GM23248 (cell line): ENCODE data around the gene P2RX3. TPM values are rescaled to one million over a fixed set of nuclear protein-coding genes. Genes with fewer than 3 reads are reported as not detected.
A peak's percentile ranks its signal among the peaks of the same experiment; 100 is the strongest.
"Not testable (repeated sequence)": the region's sequence is repeated elsewhere in the genome, so short reads cannot be mapped to it uniquely, and the experiment has no call there.

Source experiments
- DNase-seq: peaks from one replicate; pipeline ENCODE4 v3.0.0-alpha.2; 2015
- H2AFZ ChIP-seq: fragments of 200-600 bp; sonication (generic); 2 replicates; pipeline ENCODE4 v1.6.1; 2016; ENCODE audit warnings: antibody characterized with exemption
- H3F3A ChIP-seq: fragments of 200-600 bp; sonication (generic); 2 replicates; pipeline ENCODE4 v1.6.1; 2016; ENCODE audit warnings: mild to moderate bottlenecking, antibody characterized with exemption, mixed run types; ENCODE audit not compliant: insufficient read depth
- H3K27ac ChIP-seq: fragments of 200-600 bp; sonication (generic); 2 replicates; pipeline ENCODE4 v1.5.1; 2016; ENCODE audit warnings: mild to moderate bottlenecking
- H3K27me3 ChIP-seq: fragments of 200-600 bp; sonication (generic); replicated peaks from 2 replicates; pipeline ENCODE4 v1.6.1; 2016; ENCODE audit warnings: mild to moderate bottlenecking; ENCODE audit not compliant: insufficient read depth
- H3K36me3 ChIP-seq: fragments of 200-600 bp; sonication (generic); 2 replicates; pipeline ENCODE4 v1.6.1; 2016; ENCODE audit warnings: low read depth, mild to moderate bottlenecking
- H3K4me1 ChIP-seq: fragments of 200-600 bp; sonication (generic); 2 replicates; pipeline ENCODE4 v1.6.1; 2016; ENCODE audit warnings: mild to moderate bottlenecking; ENCODE audit not compliant: insufficient read depth
- H3K4me2 ChIP-seq: fragments of 200-600 bp; sonication (generic); one replicate; pipeline ENCODE4 v1.6.1; 2016; ENCODE audit warnings: mild to moderate bottlenecking; ENCODE audit not compliant: unreplicated experiment
- H3K4me3 ChIP-seq: fragments of 200-600 bp; sonication (generic); 2 replicates; pipeline ENCODE4 v1.5.1; 2016; ENCODE audit warnings: mild to moderate bottlenecking
- H3K79me2 ChIP-seq: fragments of 200-600 bp; sonication (generic); 2 replicates; pipeline ENCODE4 v1.6.1; 2016; ENCODE audit warnings: mild to moderate bottlenecking; ENCODE audit not compliant: insufficient read depth
- H3K9ac ChIP-seq: fragments of 200-600 bp; sonication (generic); 2 replicates; pipeline ENCODE4 v1.6.1; 2016; ENCODE audit warnings: mild to moderate bottlenecking
- H3K9me2 ChIP-seq: fragments of 200-600 bp; sonication (generic); 2 replicates; pipeline ENCODE4 v1.6.1; 2016; ENCODE audit warnings: mixed run types, mild to moderate bottlenecking, moderate library complexity; ENCODE audit not compliant: insufficient read depth
- H3K9me3 ChIP-seq: fragments of 200-600 bp; sonication (generic); one replicate; pipeline ENCODE4 v1.6.1; 2017; ENCODE audit warnings: low read depth
- H4K20me1 ChIP-seq: fragments of 200-600 bp; sonication (generic); 2 replicates; pipeline ENCODE4 v1.6.0; 2016; ENCODE audit not compliant: insufficient read depth
- EZH2 ChIP-seq: fragments of 200-600 bp; sonication (generic); IDR thresholded peaks from 2 replicates; pipeline ENCODE4 v1.6.1; 2018; ENCODE audit warnings: antibody characterized with exemption, mild to moderate bottlenecking; ENCODE audit not compliant: insufficient read depth, poor library complexity, severe bottlenecking
- EZH2phosphoT487 ChIP-seq: fragments of 200-600 bp; sonication (generic); IDR thresholded peaks from 2 replicates; pipeline ENCODE4 v1.6.1; 2018; ENCODE audit warnings: antibody characterized with exemption, moderate library complexity, mild to moderate bottlenecking, low read depth; ENCODE audit not compliant: insufficient read depth
- WGBS, 2 experiments: methylation state at CpG; one replicate each; pipeline ENCODE4 v1.1.6; 2015 to 2017; ENCODE audit warnings: low lambda C conversion rate in 2 of 2, low coverage in 1 of 2; ENCODE audit errors: missing lambda C conversion rate in 2 of 2; 5-methylcytosine and 5-hydroxymethylcytosine counted together
- in situ Hi-C: fragments of 300-500 bp; cut with MboI; formaldehyde crosslinking; loops from 2 replicates; pipeline ENCODE4 v1.15.0; 2020
- polyA plus RNA-seq: library from polyadenylated mRNA; unstranded; fragments of >200 nt; fragmentation: Nextera tagmentation; extraction: Ambion mirVana; gene quantifications from 2 replicates; pipeline ENCODE4 v1.2.1, GENCODE V29; 2016
- total RNA-seq: library from RNA; depleted of rRNA; stranded (reverse); fragments of >200 nt; shearing (Covaris generic); gene quantifications from 2 replicates; pipeline ENCODE4 v1.2.3, GENCODE V29; 2014

P2RX3 gene
- total and polyA plus RNA-seq, 2 experiments from 2014 or later = 0.10 TPM; not detected in 1

DNA sequence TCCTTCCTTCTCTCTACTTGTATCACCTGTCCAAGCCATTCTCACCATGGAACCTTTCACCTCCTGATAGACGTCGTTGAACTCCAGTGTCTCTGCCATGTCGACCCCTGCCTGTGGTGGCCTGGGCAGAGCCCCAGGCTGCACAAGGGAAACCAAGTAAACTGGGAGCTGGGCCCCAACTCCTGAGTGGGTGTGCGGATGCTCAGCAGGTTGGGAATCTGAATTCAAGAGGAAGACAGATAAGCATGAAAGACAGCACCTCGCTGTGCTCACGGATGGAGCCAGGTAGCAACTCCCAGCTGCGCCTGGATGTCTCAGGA lies 3.2 kb upstream of the P2RX3 start:
- in situ Hi-C loops = no loop called here
- Histone ChIP-seq H3K4me3 (peak overlapping the region; percentile 82), H4K20me1 (no peaks in the 10 kb centered on the region), H2AFZ (peak overlapping the region; percentile 85), H3K4me2 (peak overlapping the region; percentile 87), H3K9ac (peak overlapping the region; percentile 93), H3K9me3 (no peaks in the 10 kb centered on the region), H3K36me3 (no peaks in the 10 kb centered on the region; the same call in none of the 2 replicates), H3K27me3 (no peaks in the 10 kb centered on the region), H3K4me1 (peaks cover 14% of the 10 kb centered on the region), H3K79me2 (peaks cover 63% of the 10 kb centered on the region), H3K9me2 (no peaks in the 10 kb centered on the region), H3K27ac (peak overlapping the region; percentile 74), H3F3A (no peaks in the 10 kb centered on the region)
- WGBS, 2 experiments = 2% methylated on average over 7 of the region's 7 CpGs
- no peak for TF ChIP-seq EZH2
- TF ChIP-seq EZH2phosphoT487 = no peak
- DNase-seq = no peak

GRCh38 chr11:57335343-57336110 lies 2.6 kb upstream of the P2RX3 start, which contains the start of gene SSRP1:
Gene SSRP1 (minus strand): TSS chr11:57335892. CDS start chr11:57335121, 771 bp downstream.
- Histone ChIP-seq H3K4me3 (peak within 1 kb of the TSS; percentile 82), H2AFZ (peak within 1 kb of the TSS; percentile 85), H3K27ac (peak within 1 kb of the TSS; percentile 74), H3K79me2 (peaks cover 57% of the 10 kb centered on the region), H3K9me2 (no peaks in the 10 kb centered on the region), H3K4me1 (peaks cover 14% of the 10 kb centered on the region), H3K4me2 (peak within 1 kb of the TSS; percentile 87), H3K9ac (peak within 1 kb of the TSS; percentile 93), H3K27me3 (no peaks in the 10 kb centered on the region), H3K9me3 (no peaks in the 10 kb centered on the region), H3K36me3 (no peaks in the 10 kb centered on the region; the same call in 1 of the 2 replicates), H3F3A (no peaks in the 10 kb centered on the region), H4K20me1 (no peaks in the 10 kb centered on the region)
- no peak for TF ChIP-seq EZH2phosphoT487
- WGBS, 2 experiments = 1% methylated on average over 52 to 60 of the region's 69 CpGs
- in situ Hi-C loops = no loop called here
- DNase-seq = peak; percentile 95

DNA sequence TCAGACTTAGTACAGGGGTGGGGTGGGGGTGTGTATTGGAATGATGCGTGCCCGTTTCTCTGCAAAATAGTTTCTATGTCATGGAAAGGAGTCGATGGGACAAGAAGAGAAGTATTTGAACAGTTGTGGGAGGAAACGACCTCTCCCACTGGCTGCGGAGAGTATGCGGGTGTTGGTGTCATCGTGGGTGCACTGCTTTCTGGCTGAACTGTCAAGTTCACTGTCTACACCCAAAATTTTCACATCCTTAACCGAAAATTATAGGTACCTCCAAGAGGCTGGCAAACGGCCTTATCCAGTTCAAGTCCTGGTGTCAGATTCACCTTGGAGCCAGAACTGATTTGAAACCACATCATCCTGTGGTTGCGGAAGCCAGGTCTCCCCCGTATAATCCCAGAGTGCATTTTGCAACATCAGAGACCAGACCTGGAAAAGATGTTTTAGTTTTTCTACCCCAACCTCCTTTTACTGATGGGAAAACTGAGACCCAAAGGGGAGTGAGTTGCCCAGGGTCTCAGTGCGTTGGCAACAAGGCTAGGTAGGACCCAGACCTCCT lies 2.0 kb upstream of the P2RX3 start:
- 21 to 22% methylated on average over 12 of the region's 12 CpGs for whole genome bisulfite sequencing, 2 experiments
- Histone ChIP-seq H3K4me1 (peaks cover 14% of the 10 kb centered on the region), H3K4me3 (peak overlapping the region; percentile 82), H3K4me2 (peak overlapping the region; percentile 77), H3F3A (no peaks in the 10 kb centered on the region), H3K36me3 (no peaks in the 10 kb centered on the region; the same call in 1 of the 2 replicates), H3K79me2 (peaks cover 51% of the 10 kb centered on the region), H4K20me1 (no peaks in the 10 kb centered on the region), H3K27me3 (no peaks in the 10 kb centered on the region), H3K9ac (peak overlapping the region; percentile 93), H3K9me3 (no peaks in the 10 kb centered on the region), H3K9me2 (no peaks in the 10 kb centered on the region), H2AFZ (peak overlapping the region; percentile 85), H3K27ac (peak overlapping the region; percentile 74)
- TF ChIP-seq EZH2 = no peak
- in situ Hi-C loops = no loop called here
- peak; percentile 54 for DNase-seq

DNA sequence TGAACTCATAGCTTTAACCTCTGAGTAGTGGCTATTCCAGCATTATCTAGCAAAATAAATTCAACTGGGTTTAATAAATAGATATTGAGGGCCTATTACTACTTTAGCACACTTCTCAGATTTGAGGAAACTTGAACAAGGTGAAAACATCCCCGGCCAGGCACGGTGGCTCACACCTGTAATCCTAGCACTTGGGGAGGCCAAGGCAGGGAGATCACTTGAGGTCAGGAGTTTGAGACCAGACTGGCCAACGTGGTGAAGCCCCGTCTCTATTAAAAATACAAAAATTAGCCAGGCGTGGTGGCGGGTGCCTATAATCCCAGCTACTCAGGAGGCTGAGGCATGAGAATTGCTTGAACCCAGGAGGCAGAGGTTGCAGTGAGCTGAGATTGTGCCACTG lies 1.3 kb upstream of the P2RX3 start:
- H3K27me3 ChIP-seq, in situ Hi-C loops, H3K9ac ChIP-seq, H4K20me1 ChIP-seq, DNase-seq, H3F3A ChIP-seq, H3K9me3 ChIP-seq, H3K9me2 ChIP-seq, H3K4me3 ChIP-seq, H3K36me3 ChIP-seq: not testable (repeated sequence)
- peaks cover 47% of the 10 kb centered on the region for H3K79me2 ChIP-seq
- peak overlapping the region; percentile 77 for H3K4me2 ChIP-seq
- H3K4me1 ChIP-seq = peaks cover 14% of the 10 kb centered on the region
- H2AFZ ChIP-seq = peak overlapping the region; percentile 85
- 80% methylated on average over 4 to 6 of the region's 6 CpGs for WGBS, 2 experiments
- H3K27ac ChIP-seq = peak overlapping the region; percentile 74; the same call in 1 of the 2 replicates
